OCI-LY1 (cell line): ENCODE measurements around the gene TRIM66.

Experiments used
- H2AFZ ChIP-seq: fragments of 200-600 bp; sonication (generic), shearing (Covaris generic); 2 replicates; pipeline ENCODE4 v1.6.0; 2014; ENCODE audit warnings: antibody characterized with exemption, mild to moderate bottlenecking, low read length
- H3F3A ChIP-seq: fragments of 200-600 bp; sonication (generic), shearing (Covaris generic); 2 replicates; pipeline ENCODE4 v1.6.0; 2014; ENCODE audit warnings: mild to moderate bottlenecking, antibody characterized with exemption, low read length, moderate library complexity; ENCODE audit not compliant: insufficient read depth
- H3K27ac ChIP-seq: fragments of 200-600 bp; sonication (generic); 2 replicates; pipeline ENCODE4 v1.5.1; 2014; ENCODE audit warnings: low read length, mixed run types, mild to moderate bottlenecking, low read depth; ENCODE audit not compliant: poor library complexity, severe bottlenecking
- H3K27me3 ChIP-seq: fragments of 200-600 bp; sonication (generic); 2 replicates; pipeline ENCODE4 v1.6.0; 2014; ENCODE audit warnings: antibody characterized with exemption, mild to moderate bottlenecking, low read length, moderate library complexity; ENCODE audit not compliant: insufficient read depth
- H3K36me3 ChIP-seq: fragments of 200-600 bp; sonication (generic); 2 replicates; pipeline ENCODE4 v1.6.1; 2014; ENCODE audit warnings: mild to moderate bottlenecking, antibody characterized with exemption, low read length, moderate library complexity, mixed read lengths; ENCODE audit not compliant: insufficient read depth
- H3K4me1 ChIP-seq: fragments of 200-600 bp; sonication (generic); 2 replicates; pipeline ENCODE4 v1.5.1; 2014; ENCODE audit warnings: mild to moderate bottlenecking, low read length, moderate library complexity; ENCODE audit not compliant: insufficient read depth, severe bottlenecking
- H3K4me2 ChIP-seq: fragments of 200-600 bp; sonication (generic), shearing (Covaris generic); 2 replicates; pipeline ENCODE4 v1.6.1; 2014; ENCODE audit warnings: low read length
- H3K4me3 ChIP-seq: fragments of 200-600 bp; sonication (generic); 2 replicates; pipeline ENCODE4 v1.5.1; 2014; ENCODE audit warnings: low read length, low read depth, mild to moderate bottlenecking, mixed read lengths; ENCODE audit not compliant: poor library complexity, severe bottlenecking
- H3K79me2 ChIP-seq: fragments of 200-600 bp; shearing (Covaris generic); 2 replicates; pipeline ENCODE4 v1.6.1; 2016; ENCODE audit warnings: mixed run types, low read length, mixed read lengths; ENCODE audit not compliant: insufficient read depth
- H3K9ac ChIP-seq: fragments of 200-600 bp; sonication (generic), shearing (Covaris generic); 2 replicates; pipeline ENCODE4 v1.6.1; 2014; ENCODE audit warnings: mild to moderate bottlenecking, low read length, mixed read lengths
- H3K9me2 ChIP-seq: fragments of 200-600 bp; sonication (generic), shearing (Covaris generic); 2 replicates; pipeline ENCODE4 v1.6.1; 2014; ENCODE audit warnings: low read depth, mild to moderate bottlenecking, low read length, mixed read lengths
- H3K9me3 ChIP-seq: fragments of 200-600 bp; shearing (Covaris generic); 2 replicates; pipeline ENCODE4 v1.6.1; 2014; ENCODE audit warnings: low read length, mixed read lengths
- H4K20me1 ChIP-seq: fragments of 200-600 bp; sonication (generic), shearing (Covaris generic); 2 replicates; pipeline ENCODE4 v1.6.0; 2016; ENCODE audit warnings: mild to moderate bottlenecking, low read length; ENCODE audit not compliant: insufficient read depth
- EZH2 ChIP-seq: fragments of 200-600 bp; sonication (generic), shearing (Covaris generic); IDR thresholded peaks from 2 replicates; pipeline ENCODE4 v1.8.0; 2017; ENCODE audit warnings: borderline replicate concordance, mixed run types, mild to moderate bottlenecking, antibody characterized with exemption, low read length, moderate library complexity, mixed read lengths
- TF ChIP-seq, protein P1 (sequence below): fragments of 200-600 bp; sonication (generic), shearing (Covaris generic); IDR thresholded peaks from 2 replicates; pipeline ENCODE4 v1.5.1; 2017; ENCODE audit warnings: mild to moderate bottlenecking, antibody characterized with exemption, low read length, moderate library complexity, mixed read lengths

Gene TRIM66

GRCh38 chr11:8721609-8722500, 39.4 kb upstream of the TRIM66 start:
- no peak for TF ChIP-seq EZH2
- TF ChIP-seq, protein P1, sequence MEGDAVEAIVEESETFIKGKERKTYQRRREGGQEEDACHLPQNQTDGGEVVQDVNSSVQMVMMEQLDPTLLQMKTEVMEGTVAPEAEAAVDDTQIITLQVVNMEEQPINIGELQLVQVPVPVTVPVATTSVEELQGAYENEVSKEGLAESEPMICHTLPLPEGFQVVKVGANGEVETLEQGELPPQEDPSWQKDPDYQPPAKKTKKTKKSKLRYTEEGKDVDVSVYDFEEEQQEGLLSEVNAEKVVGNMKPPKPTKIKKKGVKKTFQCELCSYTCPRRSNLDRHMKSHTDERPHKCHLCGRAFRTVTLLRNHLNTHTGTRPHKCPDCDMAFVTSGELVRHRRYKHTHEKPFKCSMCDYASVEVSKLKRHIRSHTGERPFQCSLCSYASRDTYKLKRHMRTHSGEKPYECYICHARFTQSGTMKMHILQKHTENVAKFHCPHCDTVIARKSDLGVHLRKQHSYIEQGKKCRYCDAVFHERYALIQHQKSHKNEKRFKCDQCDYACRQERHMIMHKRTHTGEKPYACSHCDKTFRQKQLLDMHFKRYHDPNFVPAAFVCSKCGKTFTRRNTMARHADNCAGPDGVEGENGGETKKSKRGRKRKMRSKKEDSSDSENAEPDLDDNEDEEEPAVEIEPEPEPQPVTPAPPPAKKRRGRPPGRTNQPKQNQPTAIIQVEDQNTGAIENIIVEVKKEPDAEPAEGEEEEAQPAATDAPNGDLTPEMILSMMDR, result no peak
- no peaks in the 10 kb centered on the region for H3F3A ChIP-seq
- no peaks in the 10 kb centered on the region for H3K27me3 ChIP-seq
- H2AFZ ChIP-seq, result no peak overlapping the region
- no peak overlapping the region for H3K27ac ChIP-seq
- no peaks in the 10 kb centered on the region for H3K79me2 ChIP-seq
- H3K4me1 ChIP-seq, result no peaks in the 10 kb centered on the region
- no peak overlapping the region for H3K4me2 ChIP-seq
- H3K4me3 ChIP-seq, result no peak overlapping the region
- H3K9me2 ChIP-seq, result no peaks in the 10 kb centered on the region
- no peaks in the 10 kb centered on the region for H3K9me3 ChIP-seq
- no peaks in the 10 kb centered on the region for H4K20me1 ChIP-seq
- H3K36me3 ChIP-seq, result no peaks in the 10 kb centered on the region
- H3K9ac ChIP-seq, result no peak overlapping the region

DNA sequence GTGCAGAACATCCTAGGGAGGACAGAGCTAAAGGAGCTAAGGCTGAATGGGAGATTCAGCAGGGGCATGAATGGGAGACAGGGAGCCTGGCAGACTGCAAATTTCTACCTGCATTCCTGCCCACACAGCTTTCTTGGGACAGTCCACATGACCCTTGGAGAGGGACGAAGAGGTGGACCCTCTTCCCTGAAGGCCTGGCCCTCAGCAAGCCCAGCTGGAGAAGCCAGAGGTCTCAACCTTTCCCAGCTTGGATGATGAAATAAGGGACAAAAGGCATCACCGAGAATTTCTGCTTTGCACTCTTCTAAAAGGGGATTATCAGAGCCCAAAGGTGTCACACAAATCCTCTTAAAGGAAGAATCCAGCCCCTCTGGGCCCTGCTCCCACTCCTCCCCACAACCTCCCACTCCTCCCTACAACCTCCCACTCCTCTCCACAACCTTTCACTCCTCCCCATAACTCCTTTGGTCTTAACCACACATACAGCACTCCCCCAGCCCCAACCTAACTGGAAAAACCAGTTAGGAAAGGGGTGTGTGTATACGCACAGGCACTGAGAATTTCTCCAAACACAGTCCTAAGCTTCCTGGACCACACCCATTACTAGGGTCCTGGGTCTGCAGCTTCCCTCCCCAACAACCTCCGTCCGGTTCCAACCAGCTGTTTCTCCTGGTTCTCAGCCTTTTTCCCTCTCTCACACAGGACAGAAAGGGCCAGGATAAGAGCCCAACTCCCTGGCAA, 38.6 kb upstream of the TRIM66 start:
- no peak for TF ChIP-seq EZH2
- TF ChIP-seq, protein P1, result no peak
- H3K9me3 ChIP-seq, result no peaks in the 10 kb centered on the region
- no peaks in the 10 kb centered on the region for H4K20me1 ChIP-seq
- no peak overlapping the region for H3K9ac ChIP-seq
- H3F3A ChIP-seq, result no peaks in the 10 kb centered on the region
- no peaks in the 10 kb centered on the region for H3K79me2 ChIP-seq
- no peaks in the 10 kb centered on the region for H3K4me1 ChIP-seq
- 0 out of 2 replicates have a peak, but pooled peaks cover 2% of the 10 kb centered on the region for H3K27me3 ChIP-seq
- no peaks in the 10 kb centered on the region for H3K36me3 ChIP-seq
- no peak overlapping the region for H3K4me2 ChIP-seq
- H3K4me3 ChIP-seq, result no peak overlapping the region
- H2AFZ ChIP-seq, result no peak overlapping the region
- H3K27ac ChIP-seq, result no peak overlapping the region
- no peaks in the 10 kb centered on the region for H3K9me2 ChIP-seq

DNA sequence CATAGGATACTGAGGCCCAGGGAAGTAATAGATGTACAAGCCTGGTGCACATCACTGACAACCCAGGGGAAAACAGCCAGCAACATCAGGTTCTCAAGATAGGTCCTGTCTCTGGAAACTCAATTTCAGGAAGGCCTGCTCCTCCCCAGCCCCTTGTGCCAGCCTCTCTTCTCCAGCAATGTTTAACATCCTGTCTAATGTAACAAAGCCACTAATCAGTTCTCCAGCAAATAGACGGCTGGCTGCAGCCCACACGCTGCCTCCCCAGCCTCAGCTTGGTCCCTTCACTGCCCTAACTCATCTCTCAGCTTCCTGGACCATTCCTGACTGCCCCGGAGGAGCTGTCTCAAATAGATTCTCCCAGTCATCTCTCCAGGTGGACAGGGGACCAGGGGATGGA, 37.9 kb upstream of the TRIM66 start:
- no peaks in the 10 kb centered on the region for H4K20me1 ChIP-seq
- H3K9ac ChIP-seq, result no peak overlapping the region
- H3F3A ChIP-seq, result no peaks in the 10 kb centered on the region
- 0 out of 2 replicates have a peak, but pooled peaks cover 3% of the 10 kb centered on the region for H3K27me3 ChIP-seq
- no peak overlapping the region for H3K4me3 ChIP-seq
- TF ChIP-seq, protein P1, result no peak
- TF ChIP-seq EZH2, result no peak
- H3K9me2 ChIP-seq, result no peaks in the 10 kb centered on the region
- no peak overlapping the region for H3K4me2 ChIP-seq
- no peaks in the 10 kb centered on the region for H3K79me2 ChIP-seq
- H3K4me1 ChIP-seq, result no peaks in the 10 kb centered on the region
- H2AFZ ChIP-seq, result no peak overlapping the region
- H3K27ac ChIP-seq, result no peak overlapping the region
- H3K36me3 ChIP-seq, result no peaks in the 10 kb centered on the region
- no peaks in the 10 kb centered on the region for H3K9me3 ChIP-seq
